Testis (tissue), 2 donors: ENCODE measurements around the gene ZNF555.

ENCODE experiments used
- CTCF ChIP-seq, 3 experiments: fragments of 450-650 bp in 2 of 3; fragments of 200-600 bp in 1 of 3; sonication (generic) in 1 of 3; IDR thresholded peaks; one replicate each; pipeline ENCODE4 v1.5.1; 2016 to 2019; ENCODE audit warnings: antibody characterized with exemption in 3 of 3, mild to moderate bottlenecking in 2 of 3, moderate library complexity in 1 of 3
- POLR2A ChIP-seq: fragments of 450-650 bp; IDR thresholded peaks from one replicate; pipeline ENCODE4 v1.6.1; 2017; ENCODE audit warnings: antibody characterized with exemption, mild to moderate bottlenecking, moderate library complexity

- TF ChIP-seq CTCF (IDR thresholded peaks at IDR 0.05) (no peak), POLR2A (no peak)
Observed at GRCh38 chr19:2853015-2853606, 11.8 kb downstream of the ZNF555 start.
